H1 (cell line): ENCODE results near the gene STXBP6. TPM values are rescaled to one million over a fixed set of nuclear protein-coding genes. Genes with fewer than 3 reads are reported as not detected.

ENCODE experiments used
- CTCF ChIA-PET: fragments of 300-600 bp; sonication (Branson Sonifier 250); formaldehyde crosslinking; loops from one replicate; lab custom pipeline; 2021; ENCODE audit not compliant: partially characterized antibody; lab: Charles Lee
- POLR2A ChIA-PET: fragments of 300-600 bp; sonication (Branson Sonifier 250); formaldehyde crosslinking; loops from one replicate; lab custom pipeline; 2021; ENCODE audit warnings: inconsistent platforms; ENCODE audit not compliant: partially characterized antibody; lab: Charles Lee
- DNase-seq, 2 experiments: peaks; one replicate each; pipeline versions ENCODE4 v3.0.0 to v3.0.0-alpha.2; 2010 to 2022; ENCODE audit warnings: low spot score in 2 of 2, low read depth in 1 of 2, mixed read lengths in 1 of 2
- FAIRE-seq: peaks from 2 replicates; lab custom pipeline; 2011; peaks lifted over from hg19 to GRCh38; lab: Jason Lieb, UNC
- H2AFZ ChIP-seq: 2 replicates; pipeline ENCODE4 v1.8.1; 2012; ENCODE audit warnings: low read length, inconsistent platforms
- H2AK5ac ChIP-seq: 2 replicates; pipeline ENCODE4 v1.6.1; 2013; ENCODE audit warnings: low read depth, low read length
- H2BK120ac ChIP-seq: replicated peaks from 2 replicates; pipeline ENCODE3; 2013; ENCODE audit warnings: low read depth, low read length, inconsistent platforms
- H2BK12ac ChIP-seq: 2 replicates; pipeline ENCODE4 v1.6.1; 2013; ENCODE audit warnings: low read depth, low read length
- H2BK15ac ChIP-seq: 2 replicates; pipeline ENCODE4 v1.6.1; 2013; ENCODE audit warnings: low read length
- H2BK20ac ChIP-seq: 2 replicates; pipeline ENCODE4 v1.6.1; 2013; ENCODE audit warnings: low read length
- H2BK5ac ChIP-seq: 2 replicates; pipeline ENCODE4 v1.6.1; 2013; ENCODE audit warnings: low read depth, low read length
- H3K14ac ChIP-seq: 2 replicates; pipeline ENCODE4 v1.6.1; 2013; ENCODE audit warnings: inconsistent platforms; ENCODE audit not compliant: insufficient read length
- H3K18ac ChIP-seq: 2 replicates; pipeline ENCODE4 v1.6.1; 2013; ENCODE audit warnings: low read length; ENCODE audit errors: extremely low read depth
- H3K23ac ChIP-seq: 2 replicates; pipeline ENCODE4 v1.6.1; 2013; ENCODE audit warnings: inconsistent platforms; ENCODE audit not compliant: insufficient read length
- H3K23me2 ChIP-seq: 2 replicates; pipeline ENCODE4 v1.6.1; 2013; ENCODE audit warnings: low read depth, low read length
- H3K27ac ChIP-seq: 2 replicates; pipeline ENCODE4 v1.6.1; 2011; ENCODE audit warnings: low read depth, low read length, inconsistent platforms
- H3K27me3 ChIP-seq, 4 experiments: replicated peaks in 1 of 4; 1 replicate in 1 of 4; 2 replicates in 3 of 4; pipeline versions ENCODE4 v1.6.1 to v1.8.1; 2011 to 2013; ENCODE audit warnings: low read length in 3 of 4, mild to moderate bottlenecking in 3 of 4, inconsistent platforms in 2 of 4, mixed read lengths in 2 of 4, moderate library complexity in 1 of 4; ENCODE audit not compliant: control insufficient read depth in 3 of 4, insufficient read depth in 3 of 4; ENCODE audit errors: extremely low read depth in 1 of 4
- H3K36me3 ChIP-seq, 4 experiments: 2 replicates each; pipeline versions ENCODE4 v1.6.1 to v1.8.1; 2011 to 2013; ENCODE audit warnings: mild to moderate bottlenecking in 4 of 4, low read length in 3 of 4, moderate library complexity in 2 of 4, control low read depth in 1 of 4, inconsistent platforms in 1 of 4; ENCODE audit not compliant: insufficient read depth in 4 of 4, control insufficient read depth in 2 of 4
- H3K4ac ChIP-seq: replicated peaks from 2 replicates; pipeline ENCODE3; 2013; ENCODE audit warnings: low read length, low read depth, mixed read lengths, inconsistent platforms; ENCODE audit not compliant: insufficient read length
- H3K4me1 ChIP-seq, 4 experiments: replicated peaks in 1 of 4; 1 replicate in 1 of 4; 2 replicates in 3 of 4; pipeline versions ENCODE4 v1.6.1 to v1.8.1; 2011 to 2013; ENCODE audit warnings: low read length in 3 of 4, inconsistent platforms in 2 of 4, mixed read lengths in 1 of 4; ENCODE audit not compliant: insufficient read depth in 4 of 4, control insufficient read depth in 3 of 4
- H3K4me2 ChIP-seq, 2 experiments: 2 replicates each; pipeline versions ENCODE4 v1.6.1 to v1.8.1; 2011 to 2013; ENCODE audit warnings: low read depth in 2 of 2, low read length in 2 of 2, control low read depth in 1 of 2, inconsistent platforms in 1 of 2, mild to moderate bottlenecking in 1 of 2; ENCODE audit not compliant: insufficient read depth in 1 of 2
- H3K4me3 ChIP-seq, 4 experiments: fragments of 200-600, 300-600 bp in 1 of 4; sonication (generic), shearing (Covaris generic), sonication (Bioruptor Twin) in 1 of 4; 2 replicates each; pipeline versions ENCODE4 v1.5.1 to v1.8.1; 2011 to 2016; ENCODE audit warnings: low read length in 4 of 4, low read depth in 3 of 4, control low read depth in 2 of 4, inconsistent platforms in 2 of 4, mild to moderate bottlenecking in 2 of 4, mixed read lengths in 1 of 4, moderate library complexity in 1 of 4; ENCODE audit not compliant: insufficient read depth in 2 of 4; ENCODE audit errors: extremely low read depth in 1 of 4
- H3K56ac ChIP-seq: replicated peaks from 2 replicates; pipeline ENCODE3; 2013; ENCODE audit warnings: low read depth, mild to moderate bottlenecking, mixed read lengths, low read length, inconsistent platforms; ENCODE audit not compliant: insufficient read length
- H3K79me1 ChIP-seq: 2 replicates; pipeline ENCODE4 v1.6.1; 2013; ENCODE audit warnings: low read depth, low read length, control low read depth
- H3K79me2 ChIP-seq, 2 experiments: 2 replicates each; pipeline versions ENCODE4 v1.6.1 to v1.8.1; 2012 to 2013; ENCODE audit warnings: low read length in 2 of 2, mild to moderate bottlenecking in 2 of 2, inconsistent platforms in 1 of 2; ENCODE audit not compliant: insufficient read depth in 2 of 2, control insufficient read depth in 1 of 2
- H3K9ac ChIP-seq, 4 experiments: replicated peaks in 1 of 4; 1 replicate in 1 of 4; 2 replicates in 3 of 4; pipeline versions ENCODE4 v1.6.1 to v1.8.1; 2011 to 2013; ENCODE audit warnings: low read depth in 3 of 4, low read length in 3 of 4, control low read depth in 2 of 4, mild to moderate bottlenecking in 2 of 4, moderate library complexity in 2 of 4, inconsistent platforms in 1 of 4; ENCODE audit errors: extremely low read depth in 1 of 4
- H3K9me3 ChIP-seq, 2 experiments: 2 replicates each; pipeline versions ENCODE4 v1.6.1 to v1.8.1; 2012 to 2013; ENCODE audit warnings: mild to moderate bottlenecking in 2 of 2, moderate library complexity in 2 of 2, control low read depth in 1 of 2, inconsistent platforms in 1 of 2, low read depth in 1 of 2, low read length in 1 of 2, mixed read lengths in 1 of 2; ENCODE audit not compliant: insufficient read depth in 2 of 2
- H4K20me1 ChIP-seq, 2 experiments: replicated peaks in 1 of 2; 2 replicates each; pipeline versions ENCODE3 to v1.8.1; 2011 to 2013; ENCODE audit warnings: inconsistent platforms in 2 of 2, low read length in 2 of 2, mild to moderate bottlenecking in 1 of 2; ENCODE audit not compliant: insufficient read depth in 2 of 2, control insufficient read depth in 1 of 2
- H4K5ac ChIP-seq: 2 replicates; pipeline ENCODE4 v1.6.1; 2013; ENCODE audit warnings: low read length, low read depth, mixed read lengths, inconsistent platforms; ENCODE audit not compliant: insufficient read length
- H4K8ac ChIP-seq: 2 replicates; pipeline ENCODE4 v1.8.0; 2013; ENCODE audit warnings: mild to moderate bottlenecking, moderate library complexity, low read length, inconsistent platforms; ENCODE audit not compliant: insufficient read depth; ENCODE audit errors: extremely low read depth
- H4K91ac ChIP-seq: replicated peaks from 2 replicates; pipeline ENCODE3; 2013; ENCODE audit warnings: low read length, mixed read lengths, inconsistent platforms; ENCODE audit not compliant: insufficient read length
- BACH1 ChIP-seq: IDR thresholded peaks from 2 replicates; pipeline ENCODE4 v1.6.1; 2012; ENCODE audit warnings: low read length, improper control_type of control experiment
- RFX5 ChIP-seq: IDR thresholded peaks from 2 replicates; pipeline ENCODE4 v1.6.1; 2011; ENCODE audit warnings: low read depth, low read length, improper control_type of control experiment, borderline replicate concordance
- SP1 ChIP-seq: IDR thresholded peaks from 2 replicates; pipeline ENCODE4 v1.6.1; 2011; ENCODE audit warnings: low read depth, low read length
- WGBS, 2 experiments: shearing (Covaris generic) in 1 of 2; methylation state at CpG; one replicate each; pipeline versions ENCODE4 v1.1.6 to v1.1.7; 2013 to 2015; ENCODE audit warnings: low lambda C conversion rate in 2 of 2, mixed read lengths in 2 of 2, inconsistent platforms in 1 of 2, low coverage in 1 of 2, missing lambda C conversion rate in 1 of 2; ENCODE audit not compliant: insufficient replicate concordance in 2 of 2, insufficient coverage in 1 of 2, insufficient read length in 1 of 2; ENCODE audit errors: extremely low coverage in 1 of 2, missing lambda C conversion rate in 1 of 2; 5-methylcytosine and 5-hydroxymethylcytosine counted together
- polyA plus RNA-seq, 7 experiments: library from polyadenylated mRNA; depleted of rRNA in 3 of 7; stranded (reverse) in 5 of 7; unstranded in 2 of 7; fragments of >200 nt in 5 of 7; fragments of 200-250 nt in 2 of 7; gene quantifications; 1 replicate in 5 of 7; 2 replicates in 1 of 7; 4 replicates in 1 of 7; pipeline versions ENCODE4 v1.2.1 to v1.2.3, GENCODE V29; 2011 to 2013; ENCODE audit warnings: missing spikeins in 2 of 7, mixed read lengths in 2 of 7
- total RNA-seq: library from RNA; stranded (reverse); fragmentation: NEBNext Ultra II Directional; extraction: Animal tissue kit (Norgen Biotek cat#: 25700); gene quantifications from 2 replicates; pipeline ENCODE4 v1.2.1, GENCODE V29; 2021

STXBP6 gene
- total and polyA plus RNA-seq, 2 of the 8 experiments (the other 6 are each of a cell fraction or from before 2014, with no cell fraction given) = 9.4 to 18.1 TPM

DNA sequence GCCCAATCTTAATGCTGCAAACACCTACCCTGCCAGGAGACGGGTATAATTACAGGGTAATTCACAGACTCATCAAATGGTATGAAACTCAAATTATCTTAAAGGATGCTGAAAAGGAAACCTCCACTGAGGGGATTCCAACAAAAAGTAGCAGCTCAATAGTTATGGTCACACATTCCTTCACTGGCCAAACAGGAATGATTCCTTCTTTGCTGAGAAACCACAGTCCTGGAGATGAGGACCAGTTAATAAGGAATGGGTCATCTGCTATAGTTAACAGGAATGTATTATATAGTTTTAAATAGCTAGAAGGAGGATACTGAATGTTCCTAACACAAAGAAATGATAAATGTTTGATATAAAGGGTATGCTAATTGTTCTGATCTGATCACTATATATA is 136.9 kb downstream of the STXBP6 start:
- Histone ChIP-seq H4K5ac (no peak overlapping the region), H2BK15ac (no peak overlapping the region), H2BK20ac (no peak overlapping the region), H3K14ac (no peak overlapping the region), H4K20me1 (no peaks in the 10 kb centered on the region), H2BK12ac (no peak overlapping the region), H2BK5ac (no peak overlapping the region), H2AK5ac (no peak overlapping the region), H3K18ac (no peak overlapping the region), H4K8ac (no peak overlapping the region), H3K4me1 (no peaks in the 10 kb centered on the region), H3K79me1 (no peaks in the 10 kb centered on the region), H2AFZ (no peak overlapping the region), H3K56ac (no peak overlapping the region), H3K79me2 (no peaks in the 10 kb centered on the region), H3K4me3 (no peak overlapping the region), H3K9me3 (no peaks in the 10 kb centered on the region), H3K9ac (no peak overlapping the region), H3K27me3 (no peaks in the 10 kb centered on the region), H4K91ac (no peak overlapping the region), H3K23me2 (no peaks in the 10 kb centered on the region), H3K27ac (no peak overlapping the region), H2BK120ac (no peak overlapping the region), H3K4me2 (no peak overlapping the region), H3K36me3 (no peaks in the 10 kb centered on the region), H3K23ac (no peak overlapping the region), H3K4ac (no peak overlapping the region)
- ChIA-PET POLR2A (no interaction called here), CTCF (interaction anchor here (1.6 kb wide), 1 partner anchor 13 kb away, joined by 4 read pairs; no protein-coding TSS in a partner anchor)
- no peak for FAIRE-seq
- no peak for DNase-seq
- WGBS, 2 experiments = 100% methylated on average over 1 of the region's 1 CpG; no CpG with 5 or more reads in 1 of the 2 experiments
- TF ChIP-seq BACH1 = no peak
- TF ChIP-seq RFX5 = no peak
- TF ChIP-seq SP1 = no peak
